Activated CD4-positive, alpha-beta T cell treated with anti-CD3 and anti-CD28 coated beads for 36 hours (primary cell): ENCODE data around the gene IMMT. TPM values are rescaled to one million over a fixed set of nuclear protein-coding genes. Genes with fewer than 3 reads are reported as not detected.
"Not testable (repeated sequence)": the region's sequence is repeated elsewhere in the genome, so short reads cannot be mapped to it uniquely, and the experiment has no call there.

Experiments
- ATAC-seq: fragments of 200-7000 bp; cut with Tn5 transposase; one replicate; pipeline ENCODE4 v1.10.0; 2021; ENCODE audit warnings: mild to moderate bottlenecking, moderate library complexity
- CTCF ChIA-PET: fragments of 350-600 bp; sonication (Branson Sonifier 250); formaldehyde crosslinking; loops from one replicate; lab custom pipeline; 2021; ENCODE audit warnings: antibody characterized with exemption; lab: Charles Lee
- POLR2A ChIA-PET: fragments of 350-600 bp; sonication (Branson Sonifier 250); formaldehyde crosslinking; loops from one replicate; lab custom pipeline; 2021; ENCODE audit warnings: antibody characterized with exemption, inconsistent platforms; lab: Charles Lee
- DNase-seq: peaks from one replicate; pipeline ENCODE4 v3.0.0-alpha.2; 2020
- H3K27ac Mint-ChIP-seq: one replicate; pipeline ENCODE4 v1.8.0; 2021; ENCODE audit warnings: mixed read lengths
- H3K27me3 Mint-ChIP-seq: one replicate; pipeline ENCODE4 v1.8.0; 2021; ENCODE audit warnings: mixed read lengths
- H3K36me3 Mint-ChIP-seq: one replicate; pipeline ENCODE4 v1.8.0; 2021; ENCODE audit warnings: low read depth, mixed read lengths
- H3K4me1 Mint-ChIP-seq: one replicate; pipeline ENCODE4 v1.8.0; 2021; ENCODE audit warnings: mixed read lengths
- H3K4me3 Mint-ChIP-seq: one replicate; pipeline ENCODE4 v1.8.0; 2021; ENCODE audit warnings: mild to moderate bottlenecking, moderate library complexity, mixed read lengths
- H3K9me3 Mint-ChIP-seq: one replicate; pipeline ENCODE4 v1.8.0; 2021; ENCODE audit warnings: low read depth, mixed read lengths
- intact Hi-C, 2 experiments: fragments of 100-400 bp; cut with DNase I in 1 of 2; cut with micrococcal nuclease in 1 of 2; formaldehyde crosslinking; loops; one replicate each; pipeline versions ENCODE4 v1.14.2 to v1.15.1; 2022 to 2024; cut with DNase I, micrococcal nuclease
- total RNA-seq, 2 experiments: library from RNA; stranded (reverse); gene quantifications; one replicate each; pipeline ENCODE4 v1.2.3, GENCODE V29; 2021

Gene IMMT
- total RNA-seq, 2 experiments from 2014 or later, result 172 to 182 TPM

- H3K36me3 Mint-ChIP-seq, result no peaks in the 10 kb centered on the region
- H3K27ac Mint-ChIP-seq, result no peak overlapping the region
- intact Hi-C loops, result no loop called here
- H3K4me1 Mint-ChIP-seq, result peaks cover 8% of the 10 kb centered on the region
- POLR2A ChIA-PET, result no interaction called here
- peaks cover 2% of the 10 kb centered on the region for H3K27me3 Mint-ChIP-seq
- CTCF ChIA-PET, result interaction anchor here (0.7 to 3.2 kb wide), 2 partner anchors 14 to 69 kb away, joined by 4 to 14 read pairs; no protein-coding TSS in a partner anchor
- DNase-seq (no peak), ATAC-seq (no peak)
- H3K4me3 Mint-ChIP-seq, result no peak overlapping the region
- H3K9me3 Mint-ChIP-seq, result no peaks in the 10 kb centered on the region
These were observed 39.4 kb upstream of the IMMT start for GRCh38 chr2:86234563-86235131.

GRCh38 chr2:86233436-86233835, 38.2 kb upstream of the IMMT start:
- H3K9me3 Mint-ChIP-seq, result no peaks in the 10 kb centered on the region
- H3K4me1 Mint-ChIP-seq, result peaks cover 3% of the 10 kb centered on the region
- peaks cover 2% of the 10 kb centered on the region for H3K27me3 Mint-ChIP-seq
- H3K4me3 Mint-ChIP-seq, result no peak overlapping the region
- no peak overlapping the region for H3K27ac Mint-ChIP-seq
- no peaks in the 10 kb centered on the region for H3K36me3 Mint-ChIP-seq
- ChIA-PET POLR2A (no interaction called here), CTCF (interaction anchor here (0.7 kb wide), 1 partner anchor 20 kb away, joined by 3 read pairs; no protein-coding TSS in a partner anchor)
- DNase-seq (no peak), ATAC-seq (no peak)
- intact Hi-C loops, result no loop called here

GRCh38 chr2:86232910-86233309, 37.6 kb upstream of the IMMT start:
- ATAC-seq (no peak), DNase-seq (no peak)
- H3K27ac Mint-ChIP-seq, result no peak overlapping the region
- ChIA-PET CTCF (interaction anchor here (0.7 to 1.0 kb wide), 2 partner anchors 19 to 32 kb away, joined by 3 to 6 read pairs; no protein-coding TSS in a partner anchor), POLR2A (no interaction called here)
- H3K9me3 Mint-ChIP-seq, result no peaks in the 10 kb centered on the region
- H3K27me3 Mint-ChIP-seq, result peaks cover 2% of the 10 kb centered on the region
- no peaks in the 10 kb centered on the region for H3K36me3 Mint-ChIP-seq
- H3K4me3 Mint-ChIP-seq, result no peak overlapping the region
- H3K4me1 Mint-ChIP-seq, result no peaks in the 10 kb centered on the region
- intact Hi-C loops, result no loop called here

GRCh38 chr2:86232373-86232784, 37.1 kb upstream of the IMMT start:
- POLR2A ChIA-PET, result no interaction called here
- Mint-ChIP-seq H3K36me3 (no peaks in the 10 kb centered on the region), H3K4me1 (no peaks in the 10 kb centered on the region), H3K9me3 (no peaks in the 10 kb centered on the region), H3K27ac (no peak overlapping the region), H3K4me3 (no peak overlapping the region), H3K27me3 (peaks cover 2% of the 10 kb centered on the region)
- intact Hi-C loops, result no loop called here
- CTCF ChIA-PET, result interaction anchor here (1.0 kb wide), 1 partner anchor 32 kb away, joined by 6 read pairs; no protein-coding TSS in a partner anchor
- DNase-seq (no peak), ATAC-seq (no peak)

GRCh38 chr2:86231680-86232372, 36.6 kb upstream of the IMMT start:
- H3K9me3 Mint-ChIP-seq, result no peaks in the 10 kb centered on the region
- intact Hi-C loops, result no loop called here
- H3K4me3 Mint-ChIP-seq, result no peak overlapping the region
- ATAC-seq (no peak), DNase-seq (no peak)
- peaks cover 2% of the 10 kb centered on the region for H3K27me3 Mint-ChIP-seq
- ChIA-PET POLR2A (no interaction called here), CTCF (interaction anchor here (1.0 to 2.1 kb wide), 2 partner anchors 11 to 31 kb away, joined by 6 to 7 read pairs; no protein-coding TSS in a partner anchor)
- H3K4me1 Mint-ChIP-seq, result no peaks in the 10 kb centered on the region
- no peak overlapping the region for H3K27ac Mint-ChIP-seq
- no peaks in the 10 kb centered on the region for H3K36me3 Mint-ChIP-seq

- Mint-ChIP-seq H3K4me1 (peaks cover 1% of the 10 kb centered on the region), H3K27ac (no peak overlapping the region), H3K36me3 (no peaks in the 10 kb centered on the region), H3K27me3 (no peaks in the 10 kb centered on the region), H3K9me3 (no peaks in the 10 kb centered on the region), H3K4me3 (no peak overlapping the region)
- DNase-seq (no peak), ATAC-seq (no peak)
- intact Hi-C loops, result no loop called here
- POLR2A ChIA-PET, result no interaction called here
- CTCF ChIA-PET, result interaction anchor here (1.0 to 2.1 kb wide), 2 partner anchors 8 to 10 kb away, joined by 3 to 7 read pairs; no protein-coding TSS in a partner anchor
These were observed 35.7 kb upstream of the IMMT start for GRCh38 chr2:86230961-86231360.

GRCh38 chr2:86229221-86229620, 34.0 kb upstream of the IMMT start:
- ChIA-PET POLR2A (no interaction called here), CTCF (interaction anchor here (0.7 to 1.0 kb wide), 2 partner anchors 8 to 188 kb away, joined by 4 read pairs; no protein-coding TSS in a partner anchor)
- Mint-ChIP-seq H3K27ac (no peak overlapping the region), H3K9me3 (no peaks in the 10 kb centered on the region), H3K36me3 (no peaks in the 10 kb centered on the region), H3K27me3 (no peaks in the 10 kb centered on the region), H3K4me1 (peaks cover 12% of the 10 kb centered on the region), H3K4me3 (no peak overlapping the region)
- intact Hi-C loops, result no loop called here
- ATAC-seq, result no peak
- DNase-seq, result no peak

- POLR2A ChIA-PET, H3K36me3 Mint-ChIP-seq, H3K27me3 Mint-ChIP-seq, DNase-seq, H3K4me3 Mint-ChIP-seq, CTCF ChIA-PET, H3K27ac Mint-ChIP-seq, ATAC-seq, intact Hi-C loops, H3K9me3 Mint-ChIP-seq: not testable (repeated sequence)
- peaks cover 12% of the 10 kb centered on the region for H3K4me1 Mint-ChIP-seq
These were observed 33.3 kb upstream of the IMMT start for GRCh38 chr2:86228574-86228973.

GRCh38 chr2:86227685-86228084, 32.4 kb upstream of the IMMT start:
- no peak for ATAC-seq
- CTCF ChIA-PET, result no interaction called here
- no peaks in the 10 kb centered on the region for H3K9me3 Mint-ChIP-seq

GRCh38 chr2:86226636-86227520, 31.6 kb upstream of the IMMT start:
- no peak overlapping the region for H3K4me3 Mint-ChIP-seq
- intact Hi-C loops, result no loop called here
- H3K4me1 Mint-ChIP-seq, result peaks cover 12% of the 10 kb centered on the region
- no peaks in the 10 kb centered on the region for H3K36me3 Mint-ChIP-seq
- H3K27ac Mint-ChIP-seq, result no peak overlapping the region
- ChIA-PET POLR2A (no interaction called here), CTCF (interaction anchor here (1.8 kb wide), 1 partner anchor 70 kb away, joined by 4 read pairs; no protein-coding TSS in a partner anchor)
- H3K9me3 Mint-ChIP-seq, result no peaks in the 10 kb centered on the region
- H3K27me3 Mint-ChIP-seq, result no peaks in the 10 kb centered on the region
- ATAC-seq (no peak), DNase-seq (no peak)

More at GRCh38 chr2:86227685-86228084, 32.4 kb upstream of the IMMT start:
- H3K27ac Mint-ChIP-seq, result no peak overlapping the region
- peaks cover 12% of the 10 kb centered on the region for H3K4me1 Mint-ChIP-seq
- no peak overlapping the region for H3K4me3 Mint-ChIP-seq
- DNase-seq, result no peak
- no peaks in the 10 kb centered on the region for H3K27me3 Mint-ChIP-seq
- intact Hi-C loops, result no loop called here
- H3K36me3 Mint-ChIP-seq, result no peaks in the 10 kb centered on the region
- POLR2A ChIA-PET, result no interaction called here

- no peak for DNase-seq
- Mint-ChIP-seq H3K4me1 (peaks cover 14% of the 10 kb centered on the region), H3K27ac (no peak overlapping the region), H3K36me3 (no peaks in the 10 kb centered on the region), H3K4me3 (no peak overlapping the region), H3K9me3 (no peaks in the 10 kb centered on the region), H3K27me3 (no peaks in the 10 kb centered on the region)
- ChIA-PET POLR2A (interaction anchor here (0.5 to 0.6 kb wide), 2 partner anchors 22 to 215 kb away, joined by 5 read pairs; no protein-coding TSS in a partner anchor), CTCF (interaction anchor here (1.8 kb wide), 1 partner anchor 71 kb away, joined by 4 read pairs; no protein-coding TSS in a partner anchor)
- intact Hi-C loops, result no loop called here
- ATAC-seq, result no peak
These were observed 30.8 kb upstream of the IMMT start for GRCh38 chr2:86226070-86226469.
